HG03378 (cell line): ENCODE results near the gene TMEM11.
"Not testable (repeated sequence)": the region's sequence is repeated elsewhere in the genome, so short reads cannot be mapped to it uniquely, and the experiment has no call there.

Experiments used
- ATAC-seq: cut with Tn5 transposase; IDR thresholded peaks from one replicate; pipeline ENCODE4 v1.9.1; 2021; ENCODE audit warnings: mild to moderate bottlenecking, moderate library complexity; ENCODE audit not compliant: unreplicated experiment

Gene TMEM11

GRCh38 chr17:21212826-21213637 lies 929 bp downstream of the TMEM11 start:
- ATAC-seq, result no peak

GRCh38 chr17:21211825-21212479 lies 2.0 kb downstream of the TMEM11 start:
- ATAC-seq, result no peak

GRCh38 chr17:21210411-21211076 lies 3.4 kb downstream of the TMEM11 start:
- ATAC-seq, result no peak

- ATAC-seq, result no peak
Measured at GRCh38 chr17:21209511-21210175, 4.3 kb downstream of the TMEM11 start.

GRCh38 chr17:21208352-21208751 lies 5.6 kb downstream of the TMEM11 start:
- ATAC-seq, result no peak

GRCh38 chr17:21204935-21205334 lies 9.0 kb downstream of the TMEM11 start:
- no peak for ATAC-seq

GRCh38 chr17:21202512-21202911 lies 11.4 kb downstream of the TMEM11 start:
- ATAC-seq, result no peak

- no peak for ATAC-seq
Measured at GRCh38 chr17:21201874-21202273, 12.1 kb downstream of the TMEM11 start.

- no peak for ATAC-seq
Measured at GRCh38 chr17:21201298-21201595, 12.7 kb downstream of the TMEM11 start.

GRCh38 chr17:21200590-21201297 lies 13.2 kb downstream of the TMEM11 start:
- no peak for ATAC-seq

- ATAC-seq, result no peak
Measured at GRCh38 chr17:21199856-21200255, 14.1 kb downstream of the TMEM11 start.

GRCh38 chr17:21199311-21199710 lies 14.7 kb downstream of the TMEM11 start:
- no peak for ATAC-seq

- ATAC-seq, result no peak
Measured at GRCh38 chr17:21198411-21198810, 15.6 kb downstream of the TMEM11 start.

GRCh38 chr17:21196126-21196525 lies 17.8 kb downstream of the TMEM11 start:
- no peak for ATAC-seq

- no peak for ATAC-seq
Measured at GRCh38 chr17:21194703-21195102, 19.3 kb downstream of the TMEM11 start.

GRCh38 chr17:21194226-21194625 lies 19.7 kb downstream of the TMEM11 start:
- ATAC-seq, result no peak

- ATAC-seq, result no peak
Measured at GRCh38 chr17:21193031-21193430, 20.9 kb downstream of the TMEM11 start.

GRCh38 chr17:21192414-21192813 lies 21.5 kb downstream of the TMEM11 start:
- ATAC-seq, result not testable (repeated sequence)

- no peak for ATAC-seq
Measured at GRCh38 chr17:21191698-21192097, 22.3 kb downstream of the TMEM11 start.

- ATAC-seq, result no peak
Measured at GRCh38 chr17:21190078-21190477, 23.9 kb downstream of the TMEM11 start.

- ATAC-seq, result no peak
Measured at GRCh38 chr17:21189361-21189760, 24.6 kb downstream of the TMEM11 start.
